HG03066 (cell line): ENCODE data around the gene DHRS9.
A peak's percentile ranks its signal among the peaks of the same experiment; 100 is the strongest.

ENCODE experiments used
- ATAC-seq: cut with Tn5 transposase; IDR thresholded peaks from one replicate; pipeline ENCODE4 v1.9.1; 2021; ENCODE audit warnings: low read depth; ENCODE audit not compliant: unreplicated experiment

Gene DHRS9

DNA sequence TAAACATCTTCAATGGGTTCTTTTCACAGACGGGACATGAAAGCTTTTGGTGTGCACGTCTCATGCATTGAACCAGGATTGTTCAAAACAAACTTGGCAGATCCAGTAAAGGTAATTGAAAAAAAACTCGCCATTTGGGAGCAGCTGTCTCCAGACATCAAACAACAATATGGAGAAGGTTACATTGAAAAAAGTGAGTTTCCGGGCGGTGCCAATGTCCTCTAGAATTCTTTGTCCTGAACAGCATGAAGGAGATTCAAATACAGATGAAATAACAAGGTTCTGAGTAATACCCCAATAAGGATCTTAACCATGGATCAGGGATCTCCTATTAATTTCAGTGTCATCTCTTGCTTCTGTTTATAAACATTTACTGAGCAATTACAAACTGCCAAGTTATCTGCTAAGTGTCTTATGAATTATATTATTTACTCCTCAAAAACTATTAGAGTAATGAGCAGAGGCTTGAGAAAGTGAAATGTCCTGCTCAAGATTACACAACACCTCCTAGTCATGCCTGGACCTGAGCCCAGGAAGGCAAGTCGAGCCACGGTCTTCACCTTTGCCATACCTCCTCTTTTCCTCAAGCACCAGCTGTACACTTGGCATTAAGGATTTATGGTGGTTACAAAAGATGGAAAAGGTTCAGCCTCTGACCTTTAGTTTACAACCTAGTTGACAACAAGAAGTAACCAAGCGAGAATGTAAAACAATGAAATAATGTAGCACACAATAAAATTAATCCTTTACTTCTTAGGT is 22.6 kb downstream of the DHRS9 start:
- ATAC-seq: no peak

DNA sequence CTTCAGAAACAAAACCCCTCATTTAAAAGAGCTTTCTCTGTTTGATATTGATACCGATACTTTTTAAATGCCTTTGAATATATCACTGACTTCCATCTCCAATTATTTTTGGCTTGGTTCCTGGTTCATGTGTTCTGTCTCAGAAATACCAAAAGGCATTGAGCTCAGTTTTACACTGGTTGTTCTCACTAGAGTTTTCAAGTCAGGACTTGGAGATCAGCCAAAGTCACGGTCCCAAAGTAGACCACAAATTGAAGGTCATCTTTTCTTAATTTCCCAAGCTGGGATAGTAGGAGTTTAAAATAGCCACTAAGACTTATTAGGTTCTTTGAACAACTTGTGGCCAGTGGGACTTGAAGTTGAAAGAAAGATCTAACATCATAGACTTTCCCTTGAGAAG is 24.2 kb downstream of the DHRS9 start:
- no peak for ATAC-seq

DNA sequence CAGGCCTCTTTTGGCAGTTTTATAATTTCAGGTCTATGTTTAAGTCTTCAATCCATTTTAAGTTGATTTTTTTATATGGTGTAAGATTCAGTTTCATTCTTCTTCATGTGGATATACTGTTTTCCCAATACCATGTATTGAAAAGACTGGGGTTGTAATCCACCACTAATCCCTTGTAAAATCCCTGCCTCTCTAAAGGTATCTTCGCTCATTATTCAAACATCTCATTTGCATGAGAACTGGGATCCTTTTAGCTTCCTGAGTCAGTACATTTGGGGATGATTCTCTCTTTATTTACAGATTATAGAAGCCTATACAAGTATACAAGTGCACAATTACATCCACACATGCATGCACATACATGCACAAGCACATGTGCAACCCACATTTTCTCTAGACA is 25.3 kb downstream of the DHRS9 start:
- ATAC-seq: no peak

GRCh38 chr2:169095621-169096105 is 26.3 kb downstream of the DHRS9 start:
- ATAC-seq: peak; percentile 45

DNA sequence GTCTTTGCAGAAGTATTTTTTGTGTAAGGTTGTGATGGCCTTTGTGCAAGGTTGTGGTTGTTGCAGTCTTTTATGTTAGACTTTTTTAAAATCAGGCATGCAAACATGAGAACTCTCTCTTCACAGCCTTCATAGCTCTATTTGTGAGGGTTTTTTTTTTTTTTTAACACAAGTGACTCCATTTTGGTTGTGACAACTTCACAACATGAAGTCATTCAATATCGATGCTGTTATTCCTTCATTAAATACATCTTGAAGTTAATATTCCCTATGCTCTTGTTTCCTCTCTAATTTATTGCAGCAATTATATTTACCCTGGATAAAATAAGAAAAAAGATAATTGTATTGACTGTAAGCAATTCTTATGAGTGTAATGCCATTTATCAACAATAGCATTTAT is 35.5 kb downstream of the DHRS9 start:
- no peak for ATAC-seq

GRCh38 chr2:169105476-169105875 is 36.1 kb downstream of the DHRS9 start:
- ATAC-seq: no peak

- ATAC-seq: no peak
These were observed 36.8 kb downstream of the DHRS9 start for GRCh38 chr2:169106134-169106533.

- ATAC-seq: no peak
These were observed 37.5 kb downstream of the DHRS9 start for GRCh38 chr2:169106563-169107545.

GRCh38 chr2:169107645-169108044 is 38.3 kb downstream of the DHRS9 start:
- ATAC-seq: peak; percentile 95

DNA sequence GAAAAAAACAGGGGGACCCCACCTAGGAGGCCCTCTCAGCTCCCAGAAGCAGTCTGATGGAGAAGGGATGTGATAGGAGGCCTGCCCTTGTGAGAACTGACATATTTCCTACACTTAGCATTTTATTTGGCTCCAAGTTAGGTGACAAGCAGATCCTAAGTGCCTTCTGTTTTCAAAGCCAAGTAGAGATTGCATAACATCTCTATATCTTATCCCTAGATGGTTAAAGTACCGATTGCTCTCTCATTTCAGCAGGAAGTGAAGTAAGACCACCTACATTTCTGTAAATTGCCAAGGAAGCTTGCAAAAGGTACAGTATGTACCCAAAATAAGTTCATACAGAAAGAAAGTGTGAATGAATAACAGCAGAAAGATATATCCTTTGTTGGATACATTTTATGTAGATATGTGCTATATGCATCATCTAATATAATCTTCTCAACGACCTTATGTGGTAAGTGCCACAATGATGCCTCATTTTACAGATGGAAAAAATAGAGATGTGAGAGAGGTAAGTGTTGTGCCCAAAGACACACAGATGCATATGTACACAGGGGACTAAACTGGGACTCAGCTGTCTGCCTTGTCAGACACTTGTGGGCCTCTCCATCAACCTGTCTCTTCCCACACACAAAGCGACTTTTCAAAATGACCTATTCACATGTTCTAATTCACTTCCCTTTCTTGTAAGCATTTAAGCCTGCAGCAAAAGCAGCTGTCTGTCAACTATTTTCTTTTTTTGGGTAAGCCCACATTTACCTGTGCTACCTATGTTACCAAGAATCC is 38.9 kb downstream of the DHRS9 start:
- no peak for ATAC-seq

DNA sequence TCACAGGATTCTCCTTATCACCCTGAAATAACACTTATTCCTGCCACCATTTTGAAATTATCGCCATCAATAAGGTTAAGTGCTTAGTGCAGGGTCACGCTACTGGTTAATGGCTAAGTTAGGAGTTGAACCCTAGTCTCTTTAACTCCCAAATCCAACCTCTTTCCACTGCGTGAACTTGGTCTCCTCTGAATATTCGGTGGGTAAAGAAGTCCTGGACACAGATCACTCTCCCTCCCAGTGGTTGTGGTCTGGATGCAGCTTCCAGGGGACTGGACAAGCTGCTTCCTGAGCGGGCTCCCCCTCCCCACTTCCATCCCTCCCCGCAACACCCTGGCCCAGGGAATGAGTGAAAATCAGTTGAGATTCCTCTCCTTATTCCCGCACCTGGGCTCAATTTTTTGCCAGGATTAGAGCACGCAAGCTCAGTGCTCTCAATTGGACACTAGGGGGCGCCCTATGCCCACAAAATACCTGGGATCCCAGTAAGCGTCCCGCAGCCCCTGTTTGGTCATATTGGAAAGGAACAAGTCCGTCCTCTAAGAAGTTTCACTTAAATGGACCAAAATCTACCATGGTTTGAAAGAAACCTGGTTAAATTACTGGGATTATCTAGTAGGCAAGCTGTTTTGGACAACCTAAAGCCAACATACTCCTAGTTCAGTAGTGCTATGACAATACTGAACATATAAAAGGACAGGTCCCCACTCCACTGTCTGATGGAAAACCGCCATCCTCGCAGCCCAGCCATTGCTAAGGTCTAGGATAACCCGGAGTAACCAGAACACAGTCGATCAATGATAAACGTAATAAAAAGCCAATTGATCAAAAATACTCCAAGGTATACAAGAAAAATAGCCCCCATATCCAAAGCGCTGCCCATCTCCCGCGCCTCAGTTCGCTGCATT is 40.4 kb downstream of the DHRS9 start:
- ATAC-seq: no peak

DNA sequence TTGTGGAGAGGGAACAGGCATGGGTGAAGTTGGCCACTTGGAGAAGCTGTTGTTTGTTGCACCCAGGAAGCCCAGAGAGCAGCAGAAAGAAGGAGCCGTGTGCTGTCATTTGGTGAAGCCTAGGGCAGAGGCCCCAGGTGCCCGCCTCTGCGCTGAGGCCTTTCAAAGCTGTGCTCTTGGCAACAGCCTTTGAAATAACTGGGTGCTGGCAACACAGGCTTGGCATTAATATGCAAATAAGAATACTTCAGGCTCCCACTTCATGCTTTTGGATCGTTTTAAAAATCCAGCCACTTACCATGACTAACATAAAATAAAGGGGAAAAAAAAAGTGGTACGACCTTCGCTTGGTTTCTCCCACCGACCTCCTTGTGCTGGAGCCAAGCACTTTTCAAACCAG is 41.1 kb downstream of the DHRS9 start:
- no peak for ATAC-seq

- no peak for ATAC-seq
These were observed 41.6 kb downstream of the DHRS9 start for GRCh38 chr2:169110916-169111315.

DNA sequence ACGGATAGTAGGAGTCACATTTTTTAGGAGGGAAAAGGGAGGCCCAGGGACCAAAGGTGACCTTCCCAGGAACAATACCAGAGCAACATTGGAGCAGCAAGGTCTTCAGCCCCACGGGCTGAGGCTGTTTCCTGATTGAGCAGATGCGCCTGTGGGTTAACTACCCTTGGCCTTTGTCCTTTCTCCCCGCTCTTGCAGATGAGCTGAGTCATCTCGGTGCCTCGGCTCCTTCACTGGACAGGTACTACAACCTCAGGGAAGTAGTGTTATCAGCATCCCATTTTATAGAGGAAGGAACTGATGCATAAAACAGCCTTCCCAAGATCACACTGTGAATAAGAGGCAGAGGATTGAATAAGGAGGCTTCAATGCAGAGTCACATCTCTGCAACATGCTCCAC is 43.5 kb downstream of the DHRS9 start:
- no peak for ATAC-seq

DNA sequence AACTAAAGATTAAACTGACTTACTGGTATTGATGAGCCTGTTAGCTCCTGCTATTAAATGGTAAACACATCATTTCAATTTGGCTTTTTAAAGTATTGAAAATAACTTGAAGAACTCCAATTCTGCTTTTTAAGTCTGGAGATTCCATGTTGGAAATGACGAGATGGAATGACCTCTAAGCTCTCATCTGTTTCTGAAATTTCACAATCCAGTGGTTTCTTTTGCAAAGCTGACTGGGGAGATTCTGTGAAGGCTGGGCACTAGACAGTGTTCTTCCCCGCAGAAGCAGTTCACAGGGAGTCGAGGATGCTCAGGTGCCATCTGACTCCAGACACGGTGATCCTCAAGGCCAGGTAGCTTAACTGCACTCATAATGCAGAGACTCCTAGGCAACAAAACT is 44.7 kb downstream of the DHRS9 start:
- no peak for ATAC-seq

DNA sequence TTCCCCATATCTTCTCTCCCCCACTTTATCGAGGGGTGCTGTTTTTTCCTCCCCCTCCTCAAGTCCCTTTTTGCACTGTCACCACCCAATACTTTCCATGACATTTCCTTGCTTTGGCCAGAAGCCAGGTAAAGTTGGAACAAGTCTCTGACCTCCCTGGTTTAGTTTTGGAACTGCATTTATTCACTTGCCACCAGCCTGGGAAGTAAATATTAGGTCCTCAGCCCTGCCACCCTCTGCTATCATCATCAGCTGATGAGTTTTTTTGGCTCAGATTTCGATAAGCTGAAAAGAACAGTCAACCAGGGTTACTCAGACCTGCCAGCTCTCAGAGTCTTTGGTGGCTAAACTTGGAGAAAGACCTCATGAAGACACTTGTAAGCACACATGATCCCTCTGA is 47.0 kb downstream of the DHRS9 start:
- no peak for ATAC-seq

- no peak for ATAC-seq
These were observed 47.6 kb downstream of the DHRS9 start for GRCh38 chr2:169116993-169117392.

DNA sequence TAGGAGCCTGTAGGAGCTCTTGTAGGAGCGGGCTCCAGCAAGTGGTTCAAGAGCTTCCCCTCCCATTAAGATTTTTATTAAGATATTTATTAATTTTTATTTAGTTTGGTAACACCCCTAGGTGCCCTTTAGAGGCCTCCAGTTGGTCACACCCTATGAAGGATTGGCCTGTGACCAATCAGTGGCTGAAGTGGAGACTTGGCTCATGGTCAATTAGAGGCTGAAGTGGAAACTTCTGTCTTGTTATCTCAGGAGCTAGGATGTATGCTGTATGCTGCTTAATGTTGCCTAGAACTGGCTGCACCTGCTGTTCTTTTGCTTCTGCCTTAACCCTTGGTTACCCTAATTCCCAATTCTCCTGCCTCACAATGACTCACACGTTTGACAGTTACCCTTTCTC is 48.7 kb downstream of the DHRS9 start:
- ATAC-seq: no peak

DNA sequence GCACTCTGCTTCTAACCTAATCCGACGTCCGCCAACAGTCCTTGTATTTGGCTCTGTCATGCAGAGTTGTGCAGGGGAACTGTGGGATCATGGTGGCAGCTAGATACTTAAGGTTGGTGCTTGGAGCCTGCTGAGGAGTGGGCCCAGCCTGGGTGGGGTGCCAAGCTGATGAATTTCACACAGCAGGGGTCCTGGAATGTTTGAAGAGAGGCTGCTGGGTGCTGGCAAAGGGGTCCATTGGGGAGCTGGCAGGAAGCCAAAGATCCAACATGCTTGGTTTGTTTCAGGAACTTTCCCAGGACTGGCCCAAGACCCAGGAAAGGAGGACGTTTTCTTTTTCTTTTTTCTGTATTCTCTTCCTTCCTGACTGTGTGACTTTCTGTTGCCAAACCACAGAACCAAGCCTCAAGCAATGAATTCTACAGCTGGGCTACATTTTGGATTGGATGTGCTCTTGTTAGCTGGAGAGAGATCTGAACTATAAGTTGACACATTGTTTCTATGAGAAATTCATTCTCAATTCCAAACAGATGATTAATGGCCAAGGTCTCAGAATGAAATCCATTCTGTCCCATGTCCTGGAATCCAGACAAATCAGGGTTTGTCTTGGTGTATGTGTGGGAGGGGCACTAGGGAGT is 49.9 kb downstream of the DHRS9 start:
- no peak for ATAC-seq
